Endothelial cell of umbilical vein (primary cell): ENCODE results near the gene KRT81. TPM values are rescaled to one million over a fixed set of nuclear protein-coding genes. Genes with fewer than 3 reads are reported as not detected.

Experiments used
- BruUV-seq: library from RNA; stranded (reverse); fragments of 400-500 nt; replicated peaks from 2 replicates; lab custom pipeline; 2021; lab: Mats Ljungman, UMichigan
- CTCF ChIA-PET: fragments of 300-600, 350-600 bp; sonication (Branson Sonifier 250); formaldehyde crosslinking; loops from one replicate; lab custom pipeline; 2021; ENCODE audit warnings: antibody characterized with exemption, inconsistent platforms; lab: Charles Lee
- POLR2A ChIA-PET: fragments of 300-600, 350-600 bp; sonication (Branson Sonifier 250); formaldehyde crosslinking; loops from one replicate; lab custom pipeline; 2021; ENCODE audit warnings: antibody characterized with exemption, inconsistent platforms; lab: Charles Lee
- DNase-seq: peaks from one replicate; pipeline ENCODE4 v3.0.0-alpha.2; 2011; ENCODE audit warnings: low read depth, low spot score
- FAIRE-seq: peaks from 2 replicates; lab custom pipeline; 2011; peaks lifted over from hg19 to GRCh38; lab: Jason Lieb, UNC
- H2AFZ ChIP-seq: 2 replicates; pipeline ENCODE4 v1.6.0; 2012; ENCODE audit warnings: low read depth, low read length, control low read depth, inconsistent platforms
- H3K27ac ChIP-seq: 2 replicates; pipeline ENCODE4 v1.5.1; 2011; ENCODE audit warnings: low read depth, mild to moderate bottlenecking, control low read depth, low read length, moderate library complexity; ENCODE audit not compliant: insufficient read depth
- H3K27me3 ChIP-seq, 2 experiments: 2 replicates each; pipeline versions ENCODE4 v1.6.0 to v1.6.1; 2011; ENCODE audit warnings: low read length in 2 of 2, mixed read lengths in 1 of 2; ENCODE audit not compliant: control insufficient read depth in 2 of 2, insufficient read depth in 2 of 2
- H3K36me3 ChIP-seq, 2 experiments: 2 replicates in 1 of 2; 3 replicates in 1 of 2; pipeline ENCODE4 v1.5.1; 2011; ENCODE audit warnings: low read length in 2 of 2, mild to moderate bottlenecking in 1 of 2, moderate library complexity in 1 of 2; ENCODE audit not compliant: control insufficient read depth in 2 of 2, insufficient read depth in 2 of 2; ENCODE audit errors: extremely low read depth in 1 of 2
- H3K4me1 ChIP-seq: 3 replicates; pipeline ENCODE4 v1.5.1; 2011; ENCODE audit warnings: mild to moderate bottlenecking, low read length; ENCODE audit not compliant: control insufficient read depth, insufficient read depth; ENCODE audit errors: extremely low read depth
- H3K4me2 ChIP-seq: 2 replicates; pipeline ENCODE4 v1.6.1; 2011; ENCODE audit warnings: low read length, control low read depth, mixed read lengths; ENCODE audit not compliant: insufficient read depth
- H3K4me3 ChIP-seq, 3 experiments: fragments of 200-600 bp in 1 of 3; sonication (generic), shearing (Covaris generic) in 1 of 3; replicated peaks in 1 of 3; 2 replicates each; pipeline ENCODE4 v1.5.1; 2011 to 2016; ENCODE audit warnings: control low read depth in 3 of 3, low read length in 3 of 3, mild to moderate bottlenecking in 2 of 3, inconsistent platforms in 1 of 3, low read depth in 1 of 3, moderate library complexity in 1 of 3; ENCODE audit not compliant: insufficient read depth in 1 of 3
- H3K79me2 ChIP-seq: 2 replicates; pipeline ENCODE4 v1.6.0; 2012; ENCODE audit warnings: low read length, inconsistent platforms; ENCODE audit not compliant: control insufficient read depth, insufficient read depth
- H3K9ac ChIP-seq: replicated peaks from 2 replicates; pipeline ENCODE3; 2011; ENCODE audit warnings: low read length, control low read depth; ENCODE audit not compliant: insufficient read depth; ENCODE audit errors: extremely low read depth
- H3K9me1 ChIP-seq: replicated peaks from 3 replicates; pipeline ENCODE4 v1.6.0; 2011; ENCODE audit warnings: mild to moderate bottlenecking, low read length; ENCODE audit not compliant: control insufficient read depth, insufficient read depth; ENCODE audit errors: extremely low read depth
- H3K9me3 ChIP-seq: replicated peaks from 2 replicates; pipeline ENCODE4 v1.5.1; 2012; ENCODE audit warnings: low read length, inconsistent platforms; ENCODE audit not compliant: control insufficient read depth, insufficient read depth
- H4K20me1 ChIP-seq: replicated peaks from 2 replicates; pipeline ENCODE3; 2011; ENCODE audit warnings: mild to moderate bottlenecking, low read length; ENCODE audit not compliant: control insufficient read depth, insufficient read depth; ENCODE audit errors: extremely low read depth
- CTCF ChIP-seq, 2 donors: IDR thresholded peaks; 1 replicate in 1 of 2; 2 replicates in 1 of 2; pipeline ENCODE4 v1.5.1; 2011; ENCODE audit warnings: low read length in 2 of 2, mild to moderate bottlenecking in 2 of 2, moderate library complexity in 2 of 2, control low read depth in 1 of 2, inconsistent platforms in 1 of 2, low read depth in 1 of 2; ENCODE audit not compliant: insufficient read depth in 1 of 2; ENCODE audit errors: extremely low read depth in 1 of 2
- EZH2 ChIP-seq: IDR thresholded peaks from 2 replicates; pipeline ENCODE4 v1.6.1; 2012; ENCODE audit warnings: borderline replicate concordance, low read depth, mild to moderate bottlenecking, moderate library complexity, low read length, inconsistent platforms; ENCODE audit not compliant: severe bottlenecking
- GATA2 ChIP-seq: IDR thresholded peaks from 2 replicates; pipeline ENCODE4 v1.7.0; 2011; ENCODE audit warnings: low read depth, mild to moderate bottlenecking, moderate library complexity, mixed read lengths, low read length; ENCODE audit not compliant: insufficient read length, insufficient read depth
- MYC ChIP-seq: IDR thresholded peaks from one replicate; pipeline ENCODE4 v1.6.1; 2011; ENCODE audit warnings: mild to moderate bottlenecking, low read depth, low read length
- POLR2A ChIP-seq: IDR thresholded peaks from 2 replicates; pipeline ENCODE4 v1.6.1; 2012; ENCODE audit warnings: low read depth, mild to moderate bottlenecking, control low read depth, low read length
- POLR2AphosphoS5 ChIP-seq: IDR thresholded peaks from 2 replicates; pipeline ENCODE4 v1.6.1; 2012; ENCODE audit warnings: low read depth, mild to moderate bottlenecking, control low read depth, low read length, moderate library complexity; ENCODE audit not compliant: insufficient read depth
- dilution Hi-C: fragments of 300-500 bp; cut with MboI; formaldehyde crosslinking; loops from one replicate; pipeline ENCODE4 v1.15.0; 2019; ENCODE audit warnings: low sequenced_read_pairs; ENCODE audit not compliant: extremely low pct_ligation_motif_present
- intact Hi-C: fragments of 100-400 bp; cut with micrococcal nuclease; formaldehyde crosslinking; loops from one replicate; pipeline ENCODE4 v1.10.0; 2022
- polyA plus RNA-seq, 4 experiments: library from polyadenylated mRNA; depleted of rRNA in 3 of 4; stranded (reverse) in 3 of 4; unstranded in 1 of 4; fragments of >200 nt; gene quantifications; 2 replicates each; pipeline versions ENCODE4 v1.2.1 to v1.2.3, GENCODE V29; 2011 to 2012; ENCODE audit warnings: missing spikeins in 1 of 4
- total RNA-seq: library from RNA; stranded (reverse); gene quantifications from 2 replicates; pipeline ENCODE4 v1.2.3, GENCODE V29; 2021

Gene KRT81
- total and polyA plus RNA-seq, 2 donors (not counting 3 experiments of a cell fraction or from before 2014, with no cell fraction given): not detected

GRCh38 chr12:52335598-52336262 lies 44.4 kb upstream of the KRT81 start:
- Histone ChIP-seq H2AFZ (no peak overlapping the region), H3K27ac (no peak overlapping the region), H3K4me3 (no peak overlapping the region), H3K79me2 (no peaks in the 10 kb centered on the region), H4K20me1 (no peaks in the 10 kb centered on the region), H3K9me1 (no peaks in the 10 kb centered on the region), H3K9me3 (no peaks in the 10 kb centered on the region), H3K27me3 (peaks cover 20% of the 10 kb centered on the region in 2 experiments), H3K36me3 (no peaks in the 10 kb centered on the region), H3K4me2 (no peak overlapping the region), H3K9ac (no peak overlapping the region), H3K4me1 (no peaks in the 10 kb centered on the region)
- no peak for DNase-seq
- ChIA-PET CTCF (interaction anchor here (0.5 to 2.6 kb wide), 3 partner anchors 8 to 532 kb away, joined by 3 to 24 read pairs (median 3); no protein-coding TSS in a partner anchor), POLR2A (no interaction called here)
- BruUV-seq: no TSS peak
- intact Hi-C loops (no loop called here), dilution Hi-C loops (no loop called here)
- no peak for FAIRE-seq
- TF ChIP-seq POLR2AphosphoS5 (no peak), GATA2 (no peak), POLR2A (no peak), CTCF (IDR thresholded peaks at IDR 0.05; ENCODE audit: extremely low read depth in 1 of 2, insufficient read depth in 1 of 2, low read depth in 1 of 2, low read length in 2 of 2) (no peak), EZH2 (no peak), MYC (no peak)
